HEK293 (cell line): ENCODE data around the gene ZNF219.

Experiments used
- BCL11B ChIP-seq: fragments of 450-650 bp; formaldehyde crosslinking; IDR thresholded peaks from 2 replicates; pipeline ENCODE4 v1.5.1; 2016; ENCODE audit warnings: low read depth, missing biosample characterization, missing genetic modification characterization
- GLIS2 ChIP-seq: fragments of 450-650 bp; formaldehyde crosslinking; IDR thresholded peaks from 2 replicates; pipeline ENCODE4 v1.5.1; 2016; ENCODE audit warnings: missing biosample characterization, missing genetic modification characterization
- SP2 ChIP-seq: fragments of 450-650 bp; formaldehyde crosslinking; IDR thresholded peaks from 2 replicates; pipeline ENCODE4 v1.5.1; 2016; ENCODE audit warnings: missing biosample characterization, missing genetic modification characterization
- YY1 ChIP-seq: fragments of 450-650 bp; formaldehyde crosslinking; IDR thresholded peaks from 2 replicates; pipeline ENCODE4 v1.5.1; 2018; ENCODE audit warnings: missing biosample characterization, missing genetic modification characterization
- ZBTB48 ChIP-seq: fragments of 450-650 bp; formaldehyde crosslinking; IDR thresholded peaks from 2 replicates; pipeline ENCODE4 v1.5.1; 2016; ENCODE audit warnings: missing biosample characterization, missing genetic modification characterization
- ZFP69B ChIP-seq: fragments of 450-650 bp; formaldehyde crosslinking; IDR thresholded peaks from 2 replicates; pipeline ENCODE4 v1.5.1; 2016; ENCODE audit warnings: missing biosample characterization, missing genetic modification characterization
- ZIC2 ChIP-seq: fragments of 450-650 bp; formaldehyde crosslinking; IDR thresholded peaks from 2 replicates; pipeline ENCODE4 v1.5.1; 2016; ENCODE audit warnings: missing biosample characterization, missing genetic modification characterization
- ZNF184 ChIP-seq: fragments of 450-650 bp; IDR thresholded peaks from 2 replicates; pipeline ENCODE4 v1.5.1; 2018; ENCODE audit warnings: missing biosample characterization, mild to moderate bottlenecking, missing genetic modification characterization
- ZNF239 ChIP-seq: fragments of 450-650 bp; formaldehyde crosslinking; IDR thresholded peaks from 2 replicates; pipeline ENCODE4 v1.5.1; 2016; ENCODE audit warnings: missing biosample characterization, missing genetic modification characterization
- ZNF274 ChIP-seq, 2 experiments: fragments of 200-500 bp in 1 of 2; fragments of 450-650 bp in 1 of 2; sonication (Bioruptor generic) in 1 of 2; formaldehyde crosslinking in 1 of 2; IDR thresholded peaks; 2 replicates each; pipeline versions ENCODE4 v1.5.1 to v1.6.1; 2014 to 2016; ENCODE audit warnings: borderline replicate concordance in 1 of 2, inconsistent platforms in 1 of 2, low read length in 1 of 2, missing biosample characterization in 1 of 2, missing genetic modification characterization in 1 of 2
- ZNF311 ChIP-seq: fragments of 450-650 bp; formaldehyde crosslinking; IDR thresholded peaks from 2 replicates; pipeline ENCODE4 v1.5.1; 2017; ENCODE audit warnings: missing biosample characterization, missing genetic modification characterization, borderline replicate concordance
- ZNF335 ChIP-seq: fragments of 450-650 bp; formaldehyde crosslinking; conservative IDR thresholded peaks from 2 replicates; pipeline ENCODE4 v1.5.1; 2016; ENCODE audit warnings: missing biosample characterization, missing genetic modification characterization
- ZNF433 ChIP-seq: fragments of 450-650 bp; formaldehyde crosslinking; IDR thresholded peaks from 2 replicates; pipeline ENCODE4 v1.5.1; 2016; ENCODE audit warnings: missing biosample characterization, missing genetic modification characterization, low read depth
- ZNF48 ChIP-seq: fragments of 450-650 bp; formaldehyde crosslinking; IDR thresholded peaks from 2 replicates; pipeline ENCODE4 v1.5.1; 2016; ENCODE audit warnings: missing biosample characterization, missing genetic modification characterization
- ZNF501 ChIP-seq: fragments of 450-650 bp; formaldehyde crosslinking; IDR thresholded peaks from 2 replicates; pipeline ENCODE4 v1.5.1; 2016; ENCODE audit warnings: missing biosample characterization, missing genetic modification characterization
- ZNF560 ChIP-seq: fragments of 450-650 bp; formaldehyde crosslinking; IDR thresholded peaks from 2 replicates; pipeline ENCODE4 v1.5.1; 2017; ENCODE audit warnings: missing biosample characterization, missing genetic modification characterization, borderline replicate concordance
- ZNF596 ChIP-seq: fragments of 450-650 bp; IDR thresholded peaks from 2 replicates; pipeline ENCODE4 v1.5.0; 2018; ENCODE audit warnings: missing biosample characterization, mild to moderate bottlenecking, missing genetic modification characterization, moderate library complexity
- ZNF621 ChIP-seq: fragments of 450-650 bp; formaldehyde crosslinking; IDR thresholded peaks from 2 replicates; pipeline ENCODE4 v1.5.1; 2017; ENCODE audit warnings: missing biosample characterization, missing genetic modification characterization
- ZNF660 ChIP-seq: fragments of 450-650 bp; IDR thresholded peaks from 2 replicates; pipeline ENCODE4 v1.5.1; 2018; ENCODE audit warnings: missing biosample characterization, mild to moderate bottlenecking, missing genetic modification characterization
- ZNF701 ChIP-seq: fragments of 450-650 bp; formaldehyde crosslinking; IDR thresholded peaks from 2 replicates; pipeline ENCODE4 v1.5.1; 2016; ENCODE audit warnings: missing biosample characterization, missing genetic modification characterization
- ZNF785 ChIP-seq: fragments of 450-650 bp; formaldehyde crosslinking; IDR thresholded peaks from 2 replicates; pipeline ENCODE4 v1.5.1; 2016; ENCODE audit warnings: missing biosample characterization, missing genetic modification characterization
- ZNF830 ChIP-seq: fragments of 450-650 bp; IDR thresholded peaks from 2 replicates; pipeline ENCODE4 v1.5.0; 2018; ENCODE audit warnings: missing biosample characterization, missing genetic modification characterization, low read depth, mild to moderate bottlenecking, moderate library complexity
- ZNF843 ChIP-seq: fragments of 450-650 bp; formaldehyde crosslinking; IDR thresholded peaks from 2 replicates; pipeline ENCODE4 v1.5.1; 2016; ENCODE audit warnings: missing biosample characterization, missing genetic modification characterization
- ZSCAN23 ChIP-seq: fragments of 450-650 bp; formaldehyde crosslinking; IDR thresholded peaks from 2 replicates; pipeline ENCODE4 v1.5.1; 2016; ENCODE audit warnings: missing biosample characterization, missing genetic modification characterization
- TF ChIP-seq, protein P1 (sequence below): fragments of 450-650 bp; formaldehyde crosslinking; optimal IDR thresholded peaks from 2 replicates; pipeline ENCODE3; 2016; ENCODE audit warnings: missing biosample characterization, mild to moderate bottlenecking, missing genetic modification characterization
- TF ChIP-seq, protein P2 (sequence below): fragments of 450-650 bp; formaldehyde crosslinking; IDR thresholded peaks from 2 replicates; pipeline ENCODE4 v1.5.1; 2016; ENCODE audit warnings: missing biosample characterization, missing genetic modification characterization
- TF ChIP-seq, protein P3 (sequence below): fragments of 450-650 bp; formaldehyde crosslinking; IDR thresholded peaks from 2 replicates; pipeline ENCODE4 v1.5.1; 2016; ENCODE audit warnings: missing biosample characterization, missing genetic modification characterization
- TF ChIP-seq, protein P4 (sequence below): fragments of 450-650 bp; formaldehyde crosslinking; IDR thresholded peaks from 2 replicates; pipeline ENCODE4 v1.5.1; 2016; ENCODE audit warnings: missing biosample characterization, missing genetic modification characterization
- TF ChIP-seq, protein P5 (sequence below): fragments of 450-650 bp; formaldehyde crosslinking; IDR thresholded peaks from 2 replicates; pipeline ENCODE4 v1.5.1; 2017; ENCODE audit warnings: missing biosample characterization, missing genetic modification characterization
- TF ChIP-seq, protein P6 (sequence below): fragments of 450-650 bp; formaldehyde crosslinking; IDR thresholded peaks from 2 replicates; pipeline ENCODE4 v1.5.1; 2016; ENCODE audit warnings: missing biosample characterization, missing genetic modification characterization
- TF ChIP-seq, protein P7 (sequence below): fragments of 450-650 bp; formaldehyde crosslinking; IDR thresholded peaks from 2 replicates; pipeline ENCODE4 v1.5.1; 2016; ENCODE audit warnings: missing biosample characterization, missing genetic modification characterization

The ZNF219 gene

DNA sequence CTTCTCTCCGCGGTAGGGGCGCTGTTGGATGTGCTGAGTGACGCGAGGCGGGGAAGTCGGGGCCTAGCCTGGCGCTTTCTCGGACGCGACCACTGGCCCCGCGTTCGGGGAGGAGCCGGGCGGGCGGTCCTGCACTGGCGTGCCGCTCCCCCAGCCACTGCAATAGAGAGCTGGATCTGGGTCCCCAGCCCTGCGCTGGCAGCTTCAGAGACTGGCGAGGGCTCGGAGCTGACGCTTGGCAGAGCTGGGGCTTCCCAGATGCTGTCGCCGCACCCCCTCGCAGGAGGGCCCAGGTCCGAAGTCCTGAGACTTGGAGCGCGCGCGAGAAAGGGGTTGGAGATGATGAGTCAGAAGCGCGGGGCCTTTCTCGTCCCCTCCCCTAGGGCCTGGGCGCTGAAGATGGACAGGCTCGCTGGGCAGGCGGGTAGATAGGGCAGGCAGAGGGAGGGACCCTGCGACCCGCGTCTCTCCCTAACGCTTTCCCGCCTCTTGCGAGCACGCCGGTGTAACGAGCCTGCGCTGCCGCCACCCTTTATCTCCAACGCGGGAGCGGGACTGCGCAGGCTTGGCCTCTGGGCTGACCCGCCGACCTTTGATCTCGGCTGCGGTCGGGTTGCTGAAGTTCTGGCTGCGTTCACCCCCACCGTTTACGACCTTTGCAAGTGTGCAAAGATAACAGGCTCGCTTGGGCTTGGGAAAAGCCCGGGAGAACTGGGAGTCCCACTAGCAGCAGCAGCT, 5.4 kb upstream of the ZNF219 start (continued):
- TF ChIP-seq, protein P1, sequence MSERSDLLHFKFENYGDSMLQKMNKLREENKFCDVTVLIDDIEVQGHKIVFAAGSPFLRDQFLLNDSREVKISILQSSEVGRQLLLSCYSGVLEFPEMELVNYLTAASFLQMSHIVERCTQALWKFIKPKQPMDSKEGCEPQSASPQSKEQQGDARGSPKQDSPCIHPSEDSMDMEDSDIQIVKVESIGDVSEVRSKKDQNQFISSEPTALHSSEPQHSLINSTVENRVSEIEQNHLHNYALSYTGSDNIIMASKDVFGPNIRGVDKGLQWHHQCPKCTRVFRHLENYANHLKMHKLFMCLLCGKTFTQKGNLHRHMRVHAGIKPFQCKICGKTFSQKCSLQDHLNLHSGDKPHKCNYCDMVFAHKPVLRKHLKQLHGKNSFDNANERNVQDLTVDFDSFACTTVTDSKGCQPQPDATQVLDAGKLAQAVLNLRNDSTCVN = peak; percentile 97
- no peak for TF ChIP-seq ZNF621
- TF ChIP-seq ZIC2 (tag by site-specific recombination) = peak; percentile 38; the same call in 1 of the 2 replicates
- TF ChIP-seq, protein P2, sequence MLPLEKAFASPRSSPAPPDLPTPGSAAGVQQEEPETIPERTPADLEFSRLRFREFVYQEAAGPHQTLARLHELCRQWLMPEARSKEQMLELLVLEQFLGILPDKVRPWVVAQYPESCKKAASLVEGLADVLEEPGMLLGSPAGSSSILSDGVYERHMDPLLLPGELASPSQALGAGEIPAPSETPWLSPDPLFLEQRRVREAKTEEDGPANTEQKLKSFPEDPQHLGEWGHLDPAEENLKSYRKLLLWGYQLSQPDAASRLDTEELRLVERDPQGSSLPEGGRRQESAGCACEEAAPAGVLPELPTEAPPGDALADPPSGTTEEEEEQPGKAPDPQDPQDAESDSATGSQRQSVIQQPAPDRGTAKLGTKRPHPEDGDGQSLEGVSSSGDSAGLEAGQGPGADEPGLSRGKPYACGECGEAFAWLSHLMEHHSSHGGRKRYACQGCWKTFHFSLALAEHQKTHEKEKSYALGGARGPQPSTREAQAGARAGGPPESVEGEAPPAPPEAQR (tag by site-specific recombination) = no peak
- TF ChIP-seq ZNF596 (tag by site-specific recombination) = peak; percentile 9; the same call in 1 of the 2 replicates
- no peak for TF ChIP-seq ZNF274 (IDR thresholded peaks at IDR 0.05; ENCODE audit: low read length)
- no peak for TF ChIP-seq ZNF274 (tag by site-specific recombination; IDR thresholded peaks at IDR 0.05; ENCODE audit: borderline replicate concordance)
- TF ChIP-seq BCL11B (tag by site-specific recombination) = peak; percentile 66
- TF ChIP-seq YY1 (tag by site-specific recombination) = peak; percentile 36
- peak; percentile 98 for TF ChIP-seq ZBTB48 (tag by site-specific recombination)
- TF ChIP-seq, protein P3, sequence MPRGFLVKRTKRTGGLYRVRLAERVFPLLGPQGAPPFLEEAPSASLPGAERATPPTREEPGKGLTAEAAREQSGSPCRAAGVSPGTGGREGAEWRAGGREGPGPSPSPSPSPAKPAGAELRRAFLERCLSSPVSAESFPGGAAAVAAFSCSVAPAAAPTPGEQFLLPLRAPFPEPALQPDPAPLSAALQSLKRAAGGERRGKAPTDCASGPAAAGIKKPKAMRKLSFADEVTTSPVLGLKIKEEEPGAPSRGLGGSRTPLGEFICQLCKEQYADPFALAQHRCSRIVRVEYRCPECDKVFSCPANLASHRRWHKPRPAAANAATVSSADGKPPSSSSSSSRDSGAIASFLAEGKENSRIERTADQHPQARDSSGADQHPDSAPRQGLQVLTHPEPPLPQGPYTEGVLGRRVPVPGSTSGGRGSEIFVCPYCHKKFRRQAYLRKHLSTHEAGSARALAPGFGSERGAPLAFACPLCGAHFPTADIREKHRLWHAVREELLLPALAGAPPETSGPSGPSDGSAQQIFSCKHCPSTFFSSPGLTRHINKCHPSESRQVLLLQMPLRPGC (tag by site-specific recombination) = peak; percentile 77
- TF ChIP-seq, protein P4, sequence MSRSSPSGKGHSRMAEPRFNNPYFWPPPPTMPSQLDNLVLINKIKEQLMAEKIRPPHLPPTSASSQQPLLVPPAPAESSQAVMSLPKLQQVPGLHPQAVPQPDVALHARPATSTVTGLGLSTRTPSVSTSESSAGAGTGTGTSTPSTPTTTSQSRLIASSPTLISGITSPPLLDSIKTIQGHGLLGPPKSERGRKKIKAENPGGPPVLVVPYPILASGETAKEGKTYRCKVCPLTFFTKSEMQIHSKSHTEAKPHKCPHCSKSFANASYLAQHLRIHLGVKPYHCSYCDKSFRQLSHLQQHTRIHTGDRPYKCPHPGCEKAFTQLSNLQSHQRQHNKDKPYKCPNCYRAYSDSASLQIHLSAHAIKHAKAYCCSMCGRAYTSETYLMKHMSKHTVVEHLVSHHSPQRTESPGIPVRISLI (tag by site-specific recombination) = no peak
- TF ChIP-seq ZNF660 (tag by site-specific recombination) = peak; percentile 89
- TF ChIP-seq, protein P5, sequence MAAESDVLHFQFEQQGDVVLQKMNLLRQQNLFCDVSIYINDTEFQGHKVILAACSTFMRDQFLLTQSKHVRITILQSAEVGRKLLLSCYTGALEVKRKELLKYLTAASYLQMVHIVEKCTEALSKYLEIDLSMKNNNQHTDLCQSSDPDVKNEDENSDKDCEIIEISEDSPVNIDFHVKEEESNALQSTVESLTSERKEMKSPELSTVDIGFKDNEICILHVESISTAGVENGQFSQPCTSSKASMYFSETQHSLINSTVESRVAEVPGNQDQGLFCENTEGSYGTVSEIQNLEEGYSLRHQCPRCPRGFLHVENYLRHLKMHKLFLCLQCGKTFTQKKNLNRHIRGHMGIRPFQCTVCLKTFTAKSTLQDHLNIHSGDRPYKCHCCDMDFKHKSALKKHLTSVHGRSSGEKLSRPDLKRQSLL (tag by site-specific recombination) = peak; percentile 48; the same call in 1 of the 2 replicates
- TF ChIP-seq GLIS2 (tag by site-specific recombination) = peak; percentile 74
- TF ChIP-seq ZNF501 (tag by site-specific recombination) = peak; percentile 67; the same call in 1 of the 2 replicates
- TF ChIP-seq ZNF48 (tag by site-specific recombination) = no peak
- peak; percentile 69; the same call in 1 of the 2 replicates for TF ChIP-seq ZSCAN23 (tag by site-specific recombination)
- TF ChIP-seq, protein P6, sequence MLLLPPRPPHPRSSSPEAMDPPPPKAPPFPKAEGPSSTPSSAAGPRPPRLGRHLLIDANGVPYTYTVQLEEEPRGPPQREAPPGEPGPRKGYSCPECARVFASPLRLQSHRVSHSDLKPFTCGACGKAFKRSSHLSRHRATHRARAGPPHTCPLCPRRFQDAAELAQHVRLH (tag by site-specific recombination) = peak; percentile 53; the same call in 1 of the 2 replicates
- TF ChIP-seq, protein P7, sequence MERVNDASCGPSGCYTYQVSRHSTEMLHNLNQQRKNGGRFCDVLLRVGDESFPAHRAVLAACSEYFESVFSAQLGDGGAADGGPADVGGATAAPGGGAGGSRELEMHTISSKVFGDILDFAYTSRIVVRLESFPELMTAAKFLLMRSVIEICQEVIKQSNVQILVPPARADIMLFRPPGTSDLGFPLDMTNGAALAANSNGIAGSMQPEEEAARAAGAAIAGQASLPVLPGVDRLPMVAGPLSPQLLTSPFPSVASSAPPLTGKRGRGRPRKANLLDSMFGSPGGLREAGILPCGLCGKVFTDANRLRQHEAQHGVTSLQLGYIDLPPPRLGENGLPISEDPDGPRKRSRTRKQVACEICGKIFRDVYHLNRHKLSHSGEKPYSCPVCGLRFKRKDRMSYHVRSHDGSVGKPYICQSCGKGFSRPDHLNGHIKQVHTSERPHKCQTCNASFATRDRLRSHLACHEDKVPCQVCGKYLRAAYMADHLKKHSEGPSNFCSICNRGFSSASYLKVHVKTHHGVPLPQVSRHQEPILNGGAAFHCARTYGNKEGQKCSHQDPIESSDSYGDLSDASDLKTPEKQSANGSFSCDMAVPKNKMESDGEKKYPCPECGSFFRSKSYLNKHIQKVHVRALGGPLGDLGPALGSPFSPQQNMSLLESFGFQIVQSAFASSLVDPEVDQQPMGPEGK (tag by site-specific recombination) = peak; percentile 93
- TF ChIP-seq SP2 (tag by site-specific recombination) = peak; percentile 95
- TF ChIP-seq ZNF560 (tag by site-specific recombination) = no peak
- TF ChIP-seq ZNF830 = no peak
- TF ChIP-seq ZNF785 = peak; percentile 78; the same call in 1 of the 2 replicates
- TF ChIP-seq ZNF433 = no peak
- peak; percentile 83 for TF ChIP-seq ZNF335
- TF ChIP-seq ZNF843 = peak; percentile 18; the same call in 1 of the 2 replicates
- peak; percentile 85 for TF ChIP-seq ZNF184 (tag by site-specific recombination)
- TF ChIP-seq ZNF239 (tag by site-specific recombination) = no peak
- peak; percentile 72 for TF ChIP-seq ZFP69B
- TF ChIP-seq ZNF701 = no peak
- TF ChIP-seq ZNF311 = no peak
